Stimulated activated CD8-positive, alpha-beta memory T cell treated with anti-CD3 and anti-CD28 coated beads, Interleukin-2, amount 100 ng/mL, for 48 hours (primary cell): ENCODE results near the gene NAALADL2.

ENCODE experiments used
- DNase-seq, 2 donors: peaks; one replicate each; pipeline ENCODE4 v3.0.0-alpha.2; 2020; ENCODE audit warnings: low read depth in 2 of 2

NAALADL2 gene

DNA sequence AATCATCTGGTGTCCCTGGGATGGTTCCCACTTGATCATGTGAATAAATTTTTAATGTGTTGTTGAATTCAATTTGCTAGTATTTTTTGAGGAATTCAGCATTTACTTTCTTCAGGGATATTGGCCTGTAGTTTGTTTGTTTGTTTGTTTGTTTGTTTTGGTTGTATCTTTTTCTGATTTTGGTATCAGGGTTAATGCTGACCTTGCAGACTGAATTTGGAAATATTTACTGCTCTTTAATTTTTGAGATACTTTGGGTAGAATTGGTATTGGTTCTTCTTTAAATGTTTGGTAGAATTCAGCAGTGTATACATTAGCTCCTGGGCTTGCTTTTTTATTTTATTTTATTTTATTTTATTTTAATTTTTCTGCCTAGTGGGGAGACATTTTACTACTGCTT is 803.7 kb downstream of the NAALADL2 start:
- DNase-seq = no peak

DNA sequence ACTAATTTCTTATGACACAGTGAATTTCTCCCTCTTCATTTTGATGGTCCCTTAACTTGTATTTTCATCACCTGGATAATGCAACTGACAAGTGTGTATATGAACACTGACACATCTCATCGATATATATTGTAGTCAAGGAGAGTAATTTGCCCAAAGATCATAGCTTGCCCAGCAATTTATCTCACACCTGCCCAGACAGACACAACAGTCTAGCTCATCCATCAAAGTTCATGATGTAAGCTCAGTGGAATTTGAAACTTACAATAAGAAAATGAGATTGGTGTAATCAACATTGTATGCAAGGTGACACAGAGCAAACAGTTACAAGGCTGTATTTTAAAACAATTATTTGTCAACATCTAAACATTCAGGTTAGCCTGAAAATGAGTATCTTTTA is 805.8 kb downstream of the NAALADL2 start:
- DNase-seq = no peak

DNA sequence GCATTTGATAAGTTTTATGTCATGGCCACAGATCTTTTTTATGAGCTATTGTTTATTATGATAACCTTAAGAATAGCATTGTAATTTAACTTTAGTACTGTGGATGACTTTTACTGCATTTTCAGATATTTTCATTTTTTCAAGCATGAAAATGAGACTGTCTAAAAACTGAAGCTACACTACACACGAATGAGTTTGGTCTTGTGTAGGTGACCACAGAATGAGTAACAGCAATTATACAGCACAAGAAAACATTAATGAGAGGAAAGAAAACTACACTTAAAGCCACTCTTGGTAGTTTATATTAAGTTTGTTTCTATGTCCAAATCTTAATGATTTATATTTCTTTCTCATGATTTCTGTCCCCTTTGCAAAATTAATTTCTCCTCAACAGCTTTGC is 809.2 kb downstream of the NAALADL2 start:
- DNase-seq = no peak

DNA sequence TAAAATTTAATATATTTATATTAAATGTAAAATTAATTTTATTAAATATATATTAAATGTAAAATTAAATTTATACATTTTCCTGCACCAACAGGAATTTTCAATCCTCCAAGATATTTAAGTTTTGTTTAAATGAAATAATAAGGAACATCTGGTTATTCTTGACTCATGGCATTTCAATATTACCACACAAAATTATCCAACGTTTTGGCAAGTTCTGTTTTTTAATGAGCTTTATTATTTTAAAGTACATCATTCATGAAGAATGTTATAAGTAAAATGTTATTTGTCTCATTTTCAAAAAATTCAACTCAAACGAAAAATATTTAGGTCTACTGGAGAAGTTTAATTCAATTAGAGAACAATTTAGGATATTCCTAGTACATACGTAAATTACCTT is 811.4 kb downstream of the NAALADL2 start:
- no peak for DNase-seq

DNA sequence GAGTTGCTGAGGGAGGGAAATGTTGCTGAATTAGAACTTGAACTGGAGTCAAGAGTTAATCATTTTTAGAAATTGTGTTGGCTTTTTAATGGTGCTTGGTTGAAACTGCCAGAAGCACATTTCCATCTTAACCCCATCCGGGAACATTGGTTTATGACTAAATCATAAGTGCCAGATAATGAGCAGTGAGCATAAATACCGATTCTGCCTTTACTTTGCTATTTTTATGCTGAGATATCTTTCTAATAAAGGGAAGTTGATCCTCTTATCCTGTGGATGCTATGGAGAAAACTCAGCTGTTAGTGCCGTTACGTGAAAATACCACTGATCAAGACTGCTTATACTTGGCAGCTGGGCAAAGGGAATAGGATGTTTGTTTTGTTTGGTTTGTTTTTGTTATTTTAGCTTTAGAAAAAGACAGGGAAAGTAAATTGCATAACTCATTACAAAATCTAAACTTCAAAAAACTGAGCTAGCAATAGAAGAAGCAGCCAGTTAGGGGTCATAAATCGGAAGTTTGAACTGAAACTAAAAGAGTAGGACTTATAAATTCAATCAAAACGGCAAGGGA is 813.1 kb downstream of the NAALADL2 start:
- no peak for DNase-seq

DNA sequence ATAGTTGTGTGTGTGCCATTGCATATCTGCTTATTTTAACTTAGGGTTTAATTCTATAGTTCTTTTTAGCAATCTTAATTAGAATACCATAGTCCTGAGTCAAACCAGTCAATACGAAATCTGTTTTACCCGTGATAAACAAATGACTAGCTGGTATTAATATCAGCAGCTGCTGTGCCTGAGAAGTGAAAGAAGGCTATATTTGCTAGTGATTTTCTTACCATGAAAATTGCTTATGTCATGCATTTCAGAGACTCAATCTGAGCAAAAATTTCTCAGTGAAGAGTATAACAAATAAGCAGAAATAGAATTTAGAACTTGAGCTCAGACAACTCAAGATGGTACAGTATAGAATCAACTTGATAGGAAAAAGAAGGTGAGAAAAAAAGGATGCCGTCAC is 820.4 kb downstream of the NAALADL2 start:
- DNase-seq = no peak

DNA sequence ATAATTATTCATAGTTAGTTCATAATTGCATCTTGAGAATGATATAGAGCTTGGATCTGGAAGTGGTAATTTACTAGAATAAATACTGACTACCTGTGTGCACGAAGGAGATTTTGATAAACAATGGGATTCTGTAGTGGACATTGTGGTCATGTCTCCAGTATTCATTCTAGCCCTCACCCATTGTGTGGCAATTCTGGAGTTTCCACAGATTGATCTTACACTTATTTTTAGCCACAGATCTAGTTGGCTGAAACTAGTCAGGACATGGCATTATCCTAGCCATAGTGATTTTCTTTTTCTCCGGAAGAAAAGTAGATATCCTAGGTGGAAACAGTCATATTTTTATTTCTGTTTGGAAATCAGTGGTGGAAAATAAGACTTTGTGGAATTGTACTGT is 833.1 kb downstream of the NAALADL2 start:
- no peak for DNase-seq

DNA sequence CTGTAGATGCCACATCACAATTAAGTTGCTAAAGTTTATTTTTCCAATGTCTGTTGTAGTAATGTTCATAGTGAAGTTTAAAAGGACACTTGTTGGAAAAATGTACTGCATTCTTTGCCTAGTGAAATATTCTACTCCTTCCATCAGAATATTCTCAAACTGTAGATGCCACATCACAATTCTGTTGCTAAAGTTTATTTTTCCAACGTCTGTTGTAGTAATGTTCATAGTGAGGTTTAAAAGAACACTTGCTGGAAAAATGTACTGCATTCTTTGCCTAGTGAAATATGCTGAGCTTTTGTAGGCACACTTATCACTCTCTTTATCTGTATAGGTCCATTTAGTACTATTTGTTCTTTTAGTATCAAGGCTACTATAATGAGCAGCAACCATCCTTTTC is 836.1 kb downstream of the NAALADL2 start:
- DNase-seq = no peak

DNA sequence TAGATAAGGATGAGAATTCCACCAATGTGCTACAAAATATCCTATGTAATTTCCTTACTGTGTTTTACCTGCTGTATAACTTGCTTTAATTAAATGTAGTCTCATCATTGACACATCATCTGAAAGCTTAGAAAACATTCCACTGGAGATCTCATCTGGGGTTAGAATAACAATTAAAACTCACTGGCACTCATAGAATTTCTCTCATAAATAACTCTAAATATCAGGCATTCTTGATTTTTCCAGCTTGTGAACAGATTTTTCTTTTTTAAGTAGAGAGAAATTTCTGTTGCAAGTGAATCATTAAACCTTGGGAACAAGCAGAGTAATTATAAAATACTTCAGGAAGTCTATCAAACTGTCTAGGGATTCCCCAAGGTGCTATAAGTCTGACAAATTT is 843.8 kb downstream of the NAALADL2 start:
- no peak for DNase-seq

DNA sequence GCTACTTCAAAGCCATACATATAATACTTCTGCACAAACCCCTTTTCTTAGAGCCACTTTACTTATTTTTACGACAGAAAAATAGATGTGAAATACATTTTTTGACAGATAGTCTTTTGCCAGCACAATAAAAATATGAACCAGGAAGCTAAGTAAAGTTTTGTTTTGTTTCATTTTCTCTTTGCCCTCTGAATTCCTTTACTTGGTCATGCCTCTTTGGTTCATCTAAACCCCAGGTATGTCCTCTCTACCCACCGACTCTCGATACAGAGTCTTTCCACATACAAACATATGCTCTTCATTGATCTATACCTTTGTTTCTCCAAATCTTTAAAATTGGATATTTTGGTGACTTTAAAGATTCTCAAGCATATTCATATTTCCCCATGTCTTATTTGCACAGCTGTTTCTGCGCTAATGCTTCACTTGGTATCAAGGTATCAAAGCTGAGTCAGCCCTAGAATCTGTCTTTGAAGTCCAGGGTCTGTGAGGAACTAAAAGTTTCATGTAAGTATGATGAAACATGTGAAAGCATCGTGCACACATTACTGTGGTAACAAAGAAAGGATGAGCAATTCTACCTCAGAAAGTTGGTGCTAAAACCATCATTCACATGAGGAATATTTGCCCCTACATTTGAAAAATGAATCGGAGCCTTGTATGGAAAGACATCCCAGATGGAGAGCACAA is 845.4 kb downstream of the NAALADL2 start:
- DNase-seq = no peak

DNA sequence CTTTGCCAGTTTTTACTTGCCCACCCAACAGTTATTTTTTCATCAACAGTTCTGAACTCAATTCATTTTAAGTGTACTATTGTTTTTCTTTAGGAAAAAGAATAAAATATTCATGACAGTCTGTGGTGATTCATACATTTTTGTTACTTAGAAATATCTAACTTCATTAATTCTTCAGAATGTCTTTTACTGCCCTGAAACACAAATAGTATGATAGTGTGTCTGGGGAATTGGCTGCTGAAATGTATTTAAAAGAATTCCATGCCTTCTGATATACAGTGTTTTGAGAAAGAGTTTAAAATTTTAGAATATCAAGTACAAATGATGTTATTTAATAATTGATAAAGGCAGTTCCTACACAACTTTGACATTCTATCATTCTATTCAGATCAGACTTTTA is 854.1 kb downstream of the NAALADL2 start:
- no peak for DNase-seq

DNA sequence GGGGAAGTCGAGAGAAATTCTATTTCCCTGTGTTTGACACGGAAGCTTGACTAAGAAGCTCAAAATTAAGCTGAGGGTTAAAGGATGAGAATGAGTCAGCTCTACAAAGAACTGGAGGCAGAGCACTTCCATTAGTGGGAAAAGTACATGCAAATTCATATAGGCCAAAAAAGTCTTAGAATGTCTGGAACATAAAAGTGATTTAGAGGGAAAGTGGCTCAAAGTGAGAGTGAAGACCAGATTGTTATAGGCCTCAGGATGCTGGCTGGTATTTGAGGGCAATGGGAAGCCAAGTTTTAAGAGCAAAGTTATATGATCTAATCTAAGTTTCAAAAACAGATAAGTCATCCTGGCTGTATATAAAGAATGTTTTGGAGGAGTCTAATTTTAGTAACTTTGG is 857.3 kb downstream of the NAALADL2 start:
- no peak for DNase-seq

DNA sequence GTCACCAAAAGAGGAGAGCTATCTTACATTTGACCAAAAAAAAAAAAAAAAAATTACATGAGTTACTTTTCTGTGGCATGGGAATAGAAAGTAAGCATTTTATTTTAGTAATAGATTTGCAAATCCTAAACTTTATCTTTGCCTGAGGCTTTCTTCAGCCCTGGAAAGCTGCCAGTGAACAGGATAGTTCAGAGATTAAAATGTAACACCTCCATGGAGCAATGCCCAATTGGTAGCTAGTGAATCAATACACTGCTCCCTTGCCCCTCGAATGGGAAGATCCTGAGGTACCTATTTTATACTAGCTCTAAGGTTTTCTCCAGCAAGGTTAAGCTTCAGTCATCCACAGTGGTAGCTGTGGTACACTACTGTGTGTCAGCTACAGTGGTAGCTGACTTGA is 867.1 kb downstream of the NAALADL2 start:
- no peak for DNase-seq

DNA sequence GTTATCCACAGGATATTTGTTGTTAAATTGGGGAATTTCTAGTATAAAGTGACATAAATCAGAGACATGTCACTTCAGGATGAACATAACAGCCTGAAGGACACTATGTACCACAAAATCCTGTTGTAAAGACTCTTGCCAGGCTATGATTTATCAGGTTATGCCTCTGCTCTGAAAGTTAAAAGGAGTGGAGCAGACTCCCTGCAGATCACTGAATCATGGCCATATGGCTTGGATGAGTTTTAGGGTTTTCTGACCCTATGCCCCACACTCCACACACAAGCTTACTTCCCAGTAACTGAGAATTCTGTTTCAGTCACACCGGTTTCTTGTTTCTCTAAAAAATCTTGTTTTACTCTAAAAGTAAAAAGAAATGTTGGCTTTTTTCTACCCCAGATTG is 869.4 kb downstream of the NAALADL2 start:
- no peak for DNase-seq

DNA sequence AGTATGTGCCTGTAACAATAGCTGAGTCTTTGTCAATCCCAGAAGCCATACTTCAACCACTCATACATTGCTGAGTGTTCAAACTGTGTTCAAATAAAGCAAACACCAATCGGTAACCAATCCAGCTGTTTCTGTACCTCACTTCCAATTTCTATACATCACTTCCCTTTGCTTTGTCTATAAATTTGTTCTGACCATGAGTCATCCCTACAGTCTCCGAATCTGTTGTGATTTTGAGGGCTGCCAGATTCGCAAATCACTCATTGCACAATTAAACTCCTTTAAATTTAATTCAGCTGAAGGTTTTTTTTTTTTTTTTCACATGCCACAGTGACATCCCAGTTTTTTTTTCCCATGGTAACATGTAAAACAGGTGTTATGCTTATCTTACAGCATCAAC is 870.3 kb downstream of the NAALADL2 start:
- DNase-seq = no peak

DNA sequence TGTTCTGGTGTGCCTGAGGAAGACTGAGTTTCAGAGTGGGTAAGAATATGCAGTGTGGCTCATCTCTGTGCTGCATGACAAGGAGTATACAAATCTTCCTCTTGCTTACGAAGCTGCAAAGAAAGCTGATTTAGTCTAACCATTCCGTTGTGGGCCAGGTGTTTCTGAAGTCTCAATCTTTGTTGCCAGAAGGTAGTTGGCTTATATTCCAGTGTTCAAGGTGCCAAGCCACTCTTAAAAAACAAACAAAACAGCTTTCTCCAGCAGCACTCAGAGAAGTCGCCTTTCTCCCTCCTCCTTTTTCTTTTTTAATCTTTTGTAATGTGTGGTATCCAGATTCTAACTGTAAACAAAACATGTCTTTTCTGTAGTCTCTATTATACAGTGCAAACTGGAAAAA is 872.4 kb downstream of the NAALADL2 start:
- no peak for DNase-seq

DNA sequence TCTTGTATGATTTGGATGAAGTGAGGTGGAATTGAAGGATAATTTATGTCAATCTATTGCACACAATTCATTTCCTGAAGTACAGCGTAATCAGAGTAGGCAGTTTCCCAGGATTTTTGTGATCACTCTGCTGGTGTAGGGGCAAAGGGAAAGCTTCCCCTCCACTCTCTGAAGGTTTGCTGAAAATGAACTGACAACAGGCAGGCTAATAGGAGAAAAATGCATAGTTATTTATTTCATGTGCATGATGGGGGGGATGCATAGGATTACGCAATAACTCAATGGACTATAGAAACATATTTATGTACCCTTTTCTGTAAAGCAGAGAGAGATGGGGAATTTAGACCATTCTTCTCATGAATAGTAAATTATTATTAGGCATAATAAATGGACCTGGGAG is 872.9 kb downstream of the NAALADL2 start:
- DNase-seq = no peak

DNA sequence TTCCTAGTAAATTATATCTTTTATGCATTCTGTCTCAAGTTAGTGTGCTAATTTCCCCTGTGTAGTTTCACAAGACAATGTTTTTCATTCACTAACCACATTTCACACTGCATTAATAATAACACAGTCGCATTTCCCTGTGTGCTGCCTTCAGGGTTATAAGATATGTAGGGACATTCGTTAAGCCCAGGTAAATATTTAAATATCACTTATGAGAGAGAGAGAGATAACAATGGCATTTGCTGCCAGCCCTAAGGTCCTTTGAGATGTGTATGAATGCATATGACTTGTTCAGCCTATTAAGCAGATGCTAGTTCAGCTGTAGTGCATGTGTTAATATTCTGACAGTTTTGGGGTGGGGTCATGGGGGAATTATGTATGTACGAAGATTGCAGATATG is 876.7 kb downstream of the NAALADL2 start:
- DNase-seq = no peak

DNA sequence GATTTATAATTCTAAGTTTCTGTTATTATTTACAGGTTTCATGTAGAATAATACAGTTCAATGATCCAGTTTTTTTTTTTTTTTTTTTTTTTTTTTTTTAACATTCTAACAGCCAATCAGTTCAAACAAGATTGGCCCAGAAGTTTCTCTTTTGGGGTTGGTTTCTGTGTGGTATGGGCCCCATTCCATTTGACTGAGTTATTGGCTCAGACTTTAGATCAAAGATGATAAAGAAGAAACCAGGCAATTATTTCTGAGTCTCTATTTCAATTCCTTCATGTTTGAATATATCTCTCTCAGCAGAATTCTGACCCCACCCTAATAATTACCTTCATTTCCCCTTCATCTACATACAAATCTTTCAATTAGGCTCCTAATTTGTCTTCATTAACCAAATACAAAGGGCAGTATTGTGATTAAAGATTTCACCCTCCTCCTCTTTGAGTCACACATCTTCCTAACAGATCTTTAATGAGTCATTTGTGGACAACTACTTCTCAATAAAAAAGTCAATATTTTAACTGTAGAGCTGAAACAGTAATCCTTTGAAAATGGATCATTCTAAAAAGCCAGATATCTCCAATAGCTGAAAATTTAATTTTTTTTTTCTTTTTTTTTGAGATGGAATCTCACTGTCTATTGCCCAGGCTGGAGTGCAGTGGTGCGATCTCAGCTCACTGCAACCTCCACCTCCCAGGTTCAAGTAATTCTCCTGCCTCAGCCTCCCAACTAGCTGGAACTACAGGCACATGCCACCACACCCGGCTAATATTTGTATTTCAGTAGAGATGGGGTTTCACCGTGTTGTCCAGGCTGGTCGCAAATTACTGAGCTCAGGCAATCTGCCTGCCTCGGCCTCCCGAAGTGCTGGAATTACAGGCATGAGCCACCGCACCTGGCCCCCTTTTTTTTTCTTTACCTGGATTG is 878.8 kb downstream of the NAALADL2 start:
- DNase-seq = no peak

DNA sequence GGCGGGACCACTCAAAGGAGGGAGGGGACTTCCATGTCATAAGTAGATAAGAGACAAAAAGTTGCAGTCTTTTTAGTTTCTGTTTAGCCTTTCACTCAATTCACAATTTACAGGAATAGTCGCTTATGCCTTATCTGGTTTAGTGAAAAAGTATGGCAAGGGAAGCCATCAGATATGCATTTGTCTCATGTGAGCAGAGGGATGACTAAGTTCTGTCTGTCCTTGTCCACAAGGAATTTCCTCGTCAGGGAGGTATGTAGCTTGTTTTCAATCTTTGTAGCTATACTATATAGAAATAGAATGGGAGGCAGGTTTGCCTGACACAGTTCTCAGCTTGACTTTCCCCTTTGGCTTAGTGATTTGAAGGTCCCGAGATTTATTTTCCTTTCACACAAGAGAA is 882.8 kb downstream of the NAALADL2 start:
- no peak for DNase-seq

DNA sequence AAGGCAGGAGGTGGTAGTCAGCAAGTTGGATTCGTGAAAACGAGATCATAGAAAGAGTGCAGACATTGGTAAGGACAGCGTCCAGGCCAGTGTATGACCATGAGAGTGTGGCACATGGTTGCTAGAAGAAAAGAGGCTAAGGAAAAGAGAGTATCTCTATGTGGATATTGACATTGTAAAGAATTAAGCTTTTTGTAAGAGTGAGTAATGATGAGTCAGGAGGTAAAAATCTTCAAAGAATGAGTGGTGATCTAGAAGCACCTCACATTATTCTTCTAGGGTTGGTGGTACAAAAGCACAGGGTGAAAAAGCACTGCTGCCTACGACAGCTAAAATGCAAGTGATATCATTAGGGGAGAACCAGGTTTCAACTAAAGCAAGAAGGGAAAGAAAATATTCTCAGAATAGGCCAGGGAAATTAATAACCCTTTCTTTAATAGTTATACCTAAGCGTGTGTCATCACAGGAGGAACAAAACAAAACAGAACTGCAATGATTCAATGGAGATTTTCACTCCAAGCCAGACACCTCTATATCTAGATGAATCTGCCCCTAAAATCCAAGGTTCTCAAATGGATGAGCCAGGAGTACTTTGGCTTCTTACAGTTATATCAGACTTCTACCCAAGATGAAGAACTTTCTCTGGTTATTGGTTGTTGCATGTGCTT is 884.7 kb downstream of the NAALADL2 start:
- DNase-seq = no peak

DNA sequence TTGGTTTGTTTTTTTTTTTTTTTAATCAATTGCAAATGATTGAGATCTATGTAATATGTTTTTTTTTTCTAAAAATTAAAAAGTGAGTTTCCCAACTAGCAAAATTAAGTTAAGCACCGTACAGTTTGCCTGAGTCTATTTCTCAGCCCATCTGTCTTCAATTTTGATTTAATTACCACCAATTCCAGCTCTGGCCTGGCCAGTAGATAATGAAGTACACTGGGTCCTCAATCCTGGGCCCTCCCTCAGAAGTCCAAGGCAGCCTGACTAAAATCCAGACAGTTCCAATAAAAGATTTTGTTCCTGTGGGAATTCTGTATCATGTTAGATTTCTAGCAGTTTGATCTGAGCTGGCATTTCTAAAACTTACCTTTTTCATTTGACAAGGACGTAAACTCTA is 887.2 kb downstream of the NAALADL2 start:
- DNase-seq = no peak
